ENCODE results near the gene NIPAL1.

- no peak for TF ChIP-seq CTCF (IDR thresholded peaks at IDR 0.05)
- TF ChIP-seq POLR2A (IDR thresholded peaks at IDR 0.05) = no peak
Observed at GRCh38 chr4:48068182-48068581, 51.6 kb downstream of the NIPAL1 start.

Measured in body of pancreas (tissue), 4 donors.